K562 (cell line): ENCODE data around the gene GYS1. TPM values are rescaled to one million over a fixed set of nuclear protein-coding genes. Genes with fewer than 3 reads are reported as not detected.

Experiments
- ARID2 ChIP-seq: fragments of 450-650 bp; IDR thresholded peaks from 2 replicates; pipeline ENCODE4 v1.6.1; 2017; ENCODE audit warnings: antibody characterized with exemption, mild to moderate bottlenecking
- FOSL1 ChIP-seq: fragments of 200-800 bp; sonication (Bioruptor generic); conservative IDR thresholded peaks from 2 replicates; pipeline ENCODE4 v1.6.1; 2016; ENCODE audit warnings: missing genetic modification characterization, missing compliant biosample characterization
- HIVEP1 ChIP-seq: fragments of 250-450 bp; sonication (Bioruptor Pico); IDR thresholded peaks from 2 replicates; pipeline ENCODE4 v1.4.0; 2020; ENCODE audit warnings: mild to moderate bottlenecking
- NONO ChIP-seq, 2 experiments: fragments of 200-400 bp in 1 of 2; fragments of 450-650 bp in 1 of 2; formaldehyde crosslinking in 1 of 2; IDR thresholded peaks; 2 replicates each; pipeline ENCODE4 v1.6.1; 2017; ENCODE audit warnings: low read depth in 2 of 2, mild to moderate bottlenecking in 2 of 2, moderate library complexity in 2 of 2, low read length in 1 of 2
- PURB ChIP-seq: sonication (generic); formaldehyde crosslinking; IDR thresholded peaks from 2 replicates; pipeline ENCODE4 v1.9.0; 2021; ENCODE audit warnings: low read depth, mild to moderate bottlenecking, missing genetic modification reagents
- THRAP3 ChIP-seq: fragments of 450-650 bp; IDR thresholded peaks from 2 replicates; pipeline ENCODE4 v1.6.1; 2016; ENCODE audit warnings: mild to moderate bottlenecking, inconsistent platforms, borderline replicate concordance
- USF1 ChIP-seq: sonication (generic); formaldehyde crosslinking; IDR thresholded peaks from 2 replicates; pipeline ENCODE4 v1.9.0; 2022; ENCODE audit warnings: mild to moderate bottlenecking, missing genetic modification reagents
- XRCC4 ChIP-seq: IDR thresholded peaks from one replicate; pipeline ENCODE4 v1.6.1; 2011; ENCODE audit not compliant: insufficient read depth, insufficient read length; ENCODE audit errors: extremely low read depth
- ZFP1 ChIP-seq: fragments of 450-650 bp; formaldehyde crosslinking; IDR thresholded peaks from 2 replicates; pipeline ENCODE4 v1.4.0; 2020; ENCODE audit warnings: mild to moderate bottlenecking, mixed read lengths
- ZNF384 ChIP-seq: IDR thresholded peaks from 2 replicates; pipeline ENCODE4 v1.6.1; 2012; ENCODE audit warnings: low read depth, low read length, improper control_type of control experiment
- ZNF444 ChIP-seq: fragments of 250-450 bp; sonication (Bioruptor Pico); IDR thresholded peaks from 2 replicates; pipeline ENCODE4 v1.4.0; 2020; ENCODE audit warnings: mild to moderate bottlenecking, moderate library complexity
- ZNF512 ChIP-seq: IDR thresholded peaks from 2 replicates; pipeline ENCODE4 v1.6.1; 2016; ENCODE audit warnings: missing genetic modification characterization, missing compliant biosample characterization
- ZNF77 ChIP-seq: fragments of 250-450 bp; sonication (Bioruptor Pico); IDR thresholded peaks from 2 replicates; pipeline ENCODE4 v1.5.0; 2020
- polyA plus RNA-seq, 8 experiments: library from polyadenylated mRNA; depleted of rRNA in 4 of 8; stranded (reverse) in 5 of 8; unstranded in 3 of 8; fragments of >200 nt; fragmentation: Nextera tagmentation in 2 of 8; fragmentation: Illumina TruSeq in 1 of 8; extraction: Ambion mirVana in 2 of 8; extraction: Trizol in 1 of 8; gene quantifications; 2 replicates each; pipeline versions ENCODE4 v1.2.1 to v1.2.3, GENCODE V29; 2011 to 2014; ENCODE audit warnings: inconsistent platforms in 1 of 8, missing spikeins in 1 of 8
- total RNA-seq, 7 experiments: library from RNA; depleted of rRNA in 6 of 7; stranded (reverse); fragments of >200 nt in 6 of 7; fragmentation: Illumina TruSeq in 2 of 7; extraction: Trizol in 2 of 7; gene quantifications; 2 replicates each; pipeline versions ENCODE4 v1.2.1 to v1.2.3, GENCODE V29; 2011 to 2021; ENCODE audit warnings: low replicate concordance in 1 of 7
- TF ChIP-seq, protein P1 (sequence below): fragments of 250-450 bp; sonication (Bioruptor Pico); IDR thresholded peaks from 2 replicates; pipeline ENCODE4 v1.4.0; 2020
- TF ChIP-seq, protein P2 (sequence below): fragments of 450-650 bp; IDR thresholded peaks from 2 replicates; pipeline ENCODE4 v1.6.1; 2016; ENCODE audit warnings: missing biosample characterization, missing genetic modification characterization

GYS1 gene
- total and polyA plus RNA-seq, 9 of the 15 experiments (the other 6 are each of a cell fraction or from before 2014, with no cell fraction given), result 1.9 to 31.1 (median 15.2) TPM

DNA sequence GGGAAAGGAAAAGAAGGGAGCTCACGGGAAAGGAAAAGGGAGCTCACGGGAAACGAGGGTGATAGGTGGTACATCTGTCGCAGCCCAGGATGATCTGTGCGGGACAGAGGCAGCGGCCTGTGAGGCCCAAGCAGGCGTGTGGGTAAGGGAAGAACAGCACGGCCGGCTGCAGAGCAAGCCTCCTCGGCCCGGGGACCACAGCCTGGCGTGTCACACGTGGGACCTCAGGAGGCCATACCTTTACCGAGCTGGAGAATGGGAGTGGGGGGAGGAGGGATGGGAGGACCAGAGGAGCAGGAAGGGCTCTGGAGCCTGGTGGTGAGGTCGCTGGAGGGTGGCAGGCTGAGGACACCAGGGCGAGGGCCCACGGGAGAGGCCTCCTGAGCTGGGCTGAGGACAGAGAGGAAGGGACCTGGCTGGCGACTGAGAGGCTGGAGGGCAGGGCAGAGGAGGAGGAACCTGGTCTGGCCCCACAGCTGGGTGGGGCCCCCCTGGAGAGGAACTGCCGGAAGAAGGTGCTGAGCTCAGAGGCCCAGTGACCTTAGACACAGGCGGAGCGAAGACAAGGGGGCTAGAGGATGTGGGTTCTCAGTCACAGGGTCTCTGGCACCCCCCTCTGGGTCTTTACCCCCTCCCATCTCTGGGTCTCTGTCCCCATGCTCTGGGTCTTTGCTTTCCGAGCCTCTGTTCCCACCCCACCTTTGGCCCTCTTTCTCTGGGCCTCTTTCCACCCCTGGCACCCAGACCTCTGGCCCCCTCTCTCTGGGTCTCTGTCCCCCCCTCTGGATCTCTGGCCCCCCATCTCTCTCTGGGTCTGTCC lies 30.9 kb downstream of the GYS1 start (continued):
- TF ChIP-seq, protein P1, sequence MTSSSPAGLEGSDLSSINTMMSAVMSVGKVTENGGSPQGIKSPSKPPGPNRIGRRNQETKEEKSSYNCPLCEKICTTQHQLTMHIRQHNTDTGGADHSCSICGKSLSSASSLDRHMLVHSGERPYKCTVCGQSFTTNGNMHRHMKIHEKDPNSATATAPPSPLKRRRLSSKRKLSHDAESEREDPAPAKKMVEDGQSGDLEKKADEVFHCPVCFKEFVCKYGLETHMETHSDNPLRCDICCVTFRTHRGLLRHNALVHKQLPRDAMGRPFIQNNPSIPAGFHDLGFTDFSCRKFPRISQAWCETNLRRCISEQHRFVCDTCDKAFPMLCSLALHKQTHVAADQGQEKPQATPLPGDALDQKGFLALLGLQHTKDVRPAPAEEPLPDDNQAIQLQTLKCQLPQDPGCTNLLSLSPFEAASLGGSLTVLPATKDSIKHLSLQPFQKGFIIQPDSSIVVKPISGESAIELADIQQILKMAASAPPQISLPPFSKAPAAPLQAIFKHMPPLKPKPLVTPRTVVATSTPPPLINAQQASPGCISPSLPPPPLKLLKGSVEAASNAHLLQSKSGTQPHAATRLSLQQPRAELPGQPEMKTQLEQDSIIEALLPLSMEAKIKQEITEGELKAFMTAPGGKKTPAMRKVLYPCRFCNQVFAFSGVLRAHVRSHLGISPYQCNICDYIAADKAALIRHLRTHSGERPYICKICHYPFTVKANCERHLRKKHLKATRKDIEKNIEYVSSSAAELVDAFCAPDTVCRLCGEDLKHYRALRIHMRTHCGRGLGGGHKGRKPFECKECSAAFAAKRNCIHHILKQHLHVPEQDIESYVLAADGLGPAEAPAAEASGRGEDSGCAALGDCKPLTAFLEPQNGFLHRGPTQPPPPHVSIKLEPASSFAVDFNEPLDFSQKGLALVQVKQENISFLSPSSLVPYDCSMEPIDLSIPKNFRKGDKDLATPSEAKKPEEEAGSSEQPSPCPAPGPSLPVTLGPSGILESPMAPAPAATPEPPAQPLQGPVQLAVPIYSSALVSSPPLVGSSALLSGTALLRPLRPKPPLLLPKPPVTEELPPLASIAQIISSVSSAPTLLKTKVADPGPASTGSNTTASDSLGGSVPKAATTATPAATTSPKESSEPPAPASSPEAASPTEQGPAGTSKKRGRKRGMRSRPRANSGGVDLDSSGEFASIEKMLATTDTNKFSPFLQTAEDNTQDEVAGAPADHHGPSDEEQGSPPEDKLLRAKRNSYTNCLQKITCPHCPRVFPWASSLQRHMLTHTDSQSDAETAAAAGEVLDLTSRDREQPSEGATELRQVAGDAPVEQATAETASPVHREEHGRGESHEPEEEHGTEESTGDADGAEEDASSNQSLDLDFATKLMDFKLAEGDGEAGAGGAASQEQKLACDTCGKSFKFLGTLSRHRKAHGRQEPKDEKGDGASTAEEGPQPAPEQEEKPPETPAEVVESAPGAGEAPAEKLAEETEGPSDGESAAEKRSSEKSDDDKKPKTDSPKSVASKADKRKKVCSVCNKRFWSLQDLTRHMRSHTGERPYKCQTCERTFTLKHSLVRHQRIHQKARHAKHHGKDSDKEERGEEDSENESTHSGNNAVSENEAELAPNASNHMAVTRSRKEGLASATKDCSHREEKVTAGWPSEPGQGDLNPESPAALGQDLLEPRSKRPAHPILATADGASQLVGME (CRISPR knock-in tag), result peak; percentile 88; the same call in 1 of the 2 replicates
- TF ChIP-seq XRCC4 (no peak), ZNF384 (peak; percentile 19; the same call in 1 of the 2 replicates), ZNF77 (CRISPR knock-in tag) (no peak), ARID2 (no peak), HIVEP1 (0 out of 2 replicates have a peak, but pooled peaks have one; percentile 5), PURB (CRISPR knock-in tag) (no peak), USF1 (CRISPR knock-in tag) (peak; percentile 51), ZNF444 (CRISPR knock-in tag) (no peak), FOSL1 (tag) (no peak), THRAP3 (no peak), NONO (IDR thresholded peaks at IDR 0.05; ENCODE audit: low read depth in 2 of 2, low read length in 1 of 2) (no peak), ZFP1 (no peak), ZNF512 (tag) (no peak)
- TF ChIP-seq, protein P2, sequence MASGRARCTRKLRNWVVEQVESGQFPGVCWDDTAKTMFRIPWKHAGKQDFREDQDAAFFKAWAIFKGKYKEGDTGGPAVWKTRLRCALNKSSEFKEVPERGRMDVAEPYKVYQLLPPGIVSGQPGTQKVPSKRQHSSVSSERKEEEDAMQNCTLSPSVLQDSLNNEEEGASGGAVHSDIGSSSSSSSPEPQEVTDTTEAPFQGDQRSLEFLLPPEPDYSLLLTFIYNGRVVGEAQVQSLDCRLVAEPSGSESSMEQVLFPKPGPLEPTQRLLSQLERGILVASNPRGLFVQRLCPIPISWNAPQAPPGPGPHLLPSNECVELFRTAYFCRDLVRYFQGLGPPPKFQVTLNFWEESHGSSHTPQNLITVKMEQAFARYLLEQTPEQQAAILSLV, result no peak
